Smooth muscle cell (in vitro differentiated cells): ENCODE data around the gene ADAMTS14. TPM values are rescaled to one million over a fixed set of nuclear protein-coding genes. Genes with fewer than 3 reads are reported as not detected.

Source experiments
- DNase-seq: peaks from one replicate; lab custom pipeline; 2025; ENCODE audit not compliant: unreplicated experiment; lab: John Stamatoyannopoulos, UW
- H2AFZ ChIP-seq: fragments of 200-600 bp; sonication (generic); 2 replicates; pipeline ENCODE4 v1.6.0; 2016; ENCODE audit warnings: antibody characterized with exemption, low read depth, mild to moderate bottlenecking
- H3F3A ChIP-seq: fragments of 200-600 bp; sonication (generic); 2 replicates; pipeline ENCODE4 v1.6.0; 2017; ENCODE audit warnings: antibody characterized with exemption, low read depth
- H3K27ac ChIP-seq: fragments of 200-600 bp; sonication (generic); 2 replicates; pipeline ENCODE4 v1.5.1; 2016; ENCODE audit warnings: low read depth, mild to moderate bottlenecking
- H3K27me3 ChIP-seq: fragments of 200-600 bp; sonication (generic); 2 replicates; pipeline ENCODE4 v1.6.1; 2016; ENCODE audit warnings: low read depth, mild to moderate bottlenecking
- H3K36me3 ChIP-seq: fragments of 200-600 bp; sonication (generic); 2 replicates; pipeline ENCODE4 v1.5.1; 2016; ENCODE audit warnings: low read depth
- H3K4me1 ChIP-seq: fragments of 200-600 bp; sonication (generic); 2 replicates; pipeline ENCODE4 v1.5.1; 2016; ENCODE audit warnings: low read depth
- H3K4me2 ChIP-seq: fragments of 200-600 bp; sonication (generic); 2 replicates; pipeline ENCODE4 v1.6.0; 2016; ENCODE audit warnings: mild to moderate bottlenecking
- H3K4me3 ChIP-seq: fragments of 200-600 bp; sonication (generic); 2 replicates; pipeline ENCODE4 v1.5.1; 2016; ENCODE audit warnings: mild to moderate bottlenecking
- H3K79me2 ChIP-seq: fragments of 200-600 bp; sonication (generic); 2 replicates; pipeline ENCODE4 v1.6.0; 2016; ENCODE audit warnings: low read depth, mild to moderate bottlenecking
- H3K9ac ChIP-seq: fragments of 200-600 bp; sonication (generic); 2 replicates; pipeline ENCODE4 v1.6.0; 2016; ENCODE audit warnings: low read depth
- H3K9me3 ChIP-seq: fragments of 200-600 bp; sonication (generic); replicated peaks from 2 replicates; pipeline ENCODE4 v1.5.1; 2016; ENCODE audit warnings: low read depth
- H4K20me1 ChIP-seq: fragments of 200-600 bp; sonication (generic); 2 replicates; pipeline ENCODE4 v1.6.0; 2016; ENCODE audit warnings: low read depth
- WGBS: methylation state at CpG from one replicate; pipeline ENCODE4 v1.1.7; 2016; ENCODE audit warnings: low lambda C conversion rate; 5-methylcytosine and 5-hydroxymethylcytosine counted together
- polyA plus RNA-seq: library from polyadenylated mRNA; unstranded; fragments of >200 nt; fragmentation: Nextera tagmentation; extraction: Ambion mirVana; gene quantifications from 2 replicates; pipeline ENCODE4 v1.2.1, GENCODE V29; 2016
- total RNA-seq: library from RNA; depleted of rRNA; stranded (reverse); fragments of >200 nt; gene quantifications from 2 replicates; pipeline ENCODE4 v1.2.3, GENCODE V29; 2014
- TF ChIP-seq, protein P1 (sequence below): fragments of 200-600 bp; sonication (generic); IDR thresholded peaks from 2 replicates; pipeline ENCODE4 v1.5.1; 2017; ENCODE audit warnings: borderline replicate concordance, mild to moderate bottlenecking, antibody characterized with exemption; ENCODE audit not compliant: insufficient read depth, poor library complexity, severe bottlenecking

Gene ADAMTS14
- total and polyA plus RNA-seq, 2 experiments from 2014 or later = 6.3 to 10.1 TPM

DNA sequence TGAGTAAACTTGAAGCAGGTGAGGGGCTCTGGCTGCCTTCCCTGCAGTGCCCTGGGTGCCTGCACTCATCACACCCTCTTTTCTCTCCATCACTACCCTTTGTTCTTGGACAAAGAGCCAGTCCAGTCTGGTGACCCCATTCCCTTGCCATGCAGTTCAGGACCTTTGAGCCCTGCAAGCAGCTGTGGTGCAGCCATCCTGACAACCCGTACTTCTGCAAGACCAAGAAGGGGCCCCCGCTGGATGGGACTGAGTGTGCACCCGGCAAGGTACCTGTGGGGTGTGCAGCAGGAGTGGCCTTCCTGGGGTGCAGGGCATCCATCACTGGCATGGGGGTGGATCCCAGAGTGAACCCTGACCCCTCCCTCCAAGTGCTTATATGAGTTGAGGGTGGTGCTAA lies 64.2 kb downstream of the ADAMTS14 start:
- no peak overlapping the region for H2AFZ ChIP-seq
- TF ChIP-seq, protein P1, sequence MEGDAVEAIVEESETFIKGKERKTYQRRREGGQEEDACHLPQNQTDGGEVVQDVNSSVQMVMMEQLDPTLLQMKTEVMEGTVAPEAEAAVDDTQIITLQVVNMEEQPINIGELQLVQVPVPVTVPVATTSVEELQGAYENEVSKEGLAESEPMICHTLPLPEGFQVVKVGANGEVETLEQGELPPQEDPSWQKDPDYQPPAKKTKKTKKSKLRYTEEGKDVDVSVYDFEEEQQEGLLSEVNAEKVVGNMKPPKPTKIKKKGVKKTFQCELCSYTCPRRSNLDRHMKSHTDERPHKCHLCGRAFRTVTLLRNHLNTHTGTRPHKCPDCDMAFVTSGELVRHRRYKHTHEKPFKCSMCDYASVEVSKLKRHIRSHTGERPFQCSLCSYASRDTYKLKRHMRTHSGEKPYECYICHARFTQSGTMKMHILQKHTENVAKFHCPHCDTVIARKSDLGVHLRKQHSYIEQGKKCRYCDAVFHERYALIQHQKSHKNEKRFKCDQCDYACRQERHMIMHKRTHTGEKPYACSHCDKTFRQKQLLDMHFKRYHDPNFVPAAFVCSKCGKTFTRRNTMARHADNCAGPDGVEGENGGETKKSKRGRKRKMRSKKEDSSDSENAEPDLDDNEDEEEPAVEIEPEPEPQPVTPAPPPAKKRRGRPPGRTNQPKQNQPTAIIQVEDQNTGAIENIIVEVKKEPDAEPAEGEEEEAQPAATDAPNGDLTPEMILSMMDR = no peak
- H3K4me2 ChIP-seq = no peak overlapping the region
- 98% methylated on average over 3 of the region's 3 CpGs for WGBS
- no peaks in the 10 kb centered on the region for H3K9me3 ChIP-seq
- no peak for DNase-seq
- H3K9ac ChIP-seq = no peak overlapping the region
- H3K27ac ChIP-seq = no peak overlapping the region
- no peaks in the 10 kb centered on the region for H3K36me3 ChIP-seq
- H3K4me1 ChIP-seq = no peaks in the 10 kb centered on the region
- H3K27me3 ChIP-seq = no peaks in the 10 kb centered on the region
- no peaks in the 10 kb centered on the region for H3K79me2 ChIP-seq
- no peaks in the 10 kb centered on the region for H4K20me1 ChIP-seq
- H3F3A ChIP-seq = no peaks in the 10 kb centered on the region
- no peak overlapping the region for H3K4me3 ChIP-seq

DNA sequence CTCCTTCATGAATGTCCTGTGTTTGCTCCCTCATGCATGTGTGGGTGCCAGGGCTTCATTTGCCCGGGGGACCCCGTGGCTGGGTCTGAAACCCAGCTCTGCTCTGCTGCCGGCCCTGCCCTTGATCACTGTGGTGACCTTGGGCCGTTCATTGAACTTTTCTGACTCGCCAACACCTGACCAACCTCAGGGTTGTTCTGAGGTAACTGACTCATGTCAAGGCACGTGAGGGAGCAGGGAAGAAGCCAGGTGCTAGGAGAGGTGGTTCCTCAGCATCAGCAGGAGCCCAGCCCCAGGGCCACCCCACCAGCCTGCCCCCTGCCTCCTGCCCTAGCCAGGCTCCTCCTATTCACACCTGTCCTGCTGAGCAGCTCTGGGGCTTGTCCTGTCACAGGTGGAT lies 64.9 kb downstream of the ADAMTS14 start:
- TF ChIP-seq, protein P1 = no peak
- Histone ChIP-seq H3K9ac (no peak overlapping the region), H3K4me3 (no peak overlapping the region), H2AFZ (no peak overlapping the region), H3K9me3 (no peaks in the 10 kb centered on the region), H3K36me3 (no peaks in the 10 kb centered on the region), H3K27ac (no peak overlapping the region), H3F3A (no peaks in the 10 kb centered on the region), H3K79me2 (no peaks in the 10 kb centered on the region), H4K20me1 (no peaks in the 10 kb centered on the region), H3K4me1 (no peaks in the 10 kb centered on the region), H3K4me2 (no peak overlapping the region), H3K27me3 (no peaks in the 10 kb centered on the region)
- WGBS = 89% methylated on average over 6 of the region's 6 CpGs
- no peak for DNase-seq

DNA sequence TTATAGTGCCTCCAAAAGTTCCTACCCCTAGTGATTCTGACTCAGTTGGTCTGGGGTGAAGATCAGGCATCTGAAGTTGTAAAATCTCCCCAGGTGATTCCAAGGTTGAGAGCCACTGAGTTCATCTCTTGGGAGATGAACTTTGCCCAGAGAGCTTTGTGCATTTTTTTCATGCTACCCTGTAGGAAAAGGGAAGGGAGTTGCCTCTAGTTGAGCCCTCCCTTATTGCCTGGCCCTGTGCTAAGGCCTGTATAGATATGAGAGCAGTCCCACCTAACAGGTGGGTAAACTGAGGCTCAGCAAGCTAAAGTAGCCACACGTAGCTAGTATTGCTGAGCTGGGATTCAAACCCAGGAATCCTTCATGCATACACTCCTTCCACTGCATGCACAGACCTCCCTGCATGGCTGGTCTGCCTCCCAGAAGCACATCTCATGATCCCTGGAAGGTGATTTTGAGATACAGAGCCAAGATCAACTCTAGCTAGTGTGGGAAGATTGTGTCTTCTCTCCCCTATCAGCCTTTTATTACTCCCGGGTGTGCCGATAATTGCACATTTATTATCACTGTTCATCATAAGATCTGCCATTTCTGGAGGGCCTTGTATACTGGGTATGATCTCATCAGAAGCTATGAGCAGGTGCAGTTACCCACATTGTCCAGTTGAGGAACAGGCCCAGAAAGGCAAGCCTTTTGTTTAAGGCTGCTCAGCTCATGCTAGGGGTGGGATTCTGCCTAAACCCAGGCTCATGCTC lies 65.9 kb downstream of the ADAMTS14 start:
- TF ChIP-seq, protein P1 = no peak
- no peaks in the 10 kb centered on the region for H3K36me3 ChIP-seq
- H3K27me3 ChIP-seq = no peaks in the 10 kb centered on the region
- H3F3A ChIP-seq = no peaks in the 10 kb centered on the region
- no peaks in the 10 kb centered on the region for H3K9me3 ChIP-seq
- 75% methylated on average over 3 of the region's 3 CpGs for WGBS
- H3K9ac ChIP-seq = no peak overlapping the region
- no peaks in the 10 kb centered on the region for H3K4me1 ChIP-seq
- no peaks in the 10 kb centered on the region for H3K79me2 ChIP-seq
- no peaks in the 10 kb centered on the region for H4K20me1 ChIP-seq
- no peak overlapping the region for H3K27ac ChIP-seq
- H3K4me2 ChIP-seq = no peak overlapping the region
- no peak overlapping the region for H2AFZ ChIP-seq
- DNase-seq = no peak
- no peak overlapping the region for H3K4me3 ChIP-seq

DNA sequence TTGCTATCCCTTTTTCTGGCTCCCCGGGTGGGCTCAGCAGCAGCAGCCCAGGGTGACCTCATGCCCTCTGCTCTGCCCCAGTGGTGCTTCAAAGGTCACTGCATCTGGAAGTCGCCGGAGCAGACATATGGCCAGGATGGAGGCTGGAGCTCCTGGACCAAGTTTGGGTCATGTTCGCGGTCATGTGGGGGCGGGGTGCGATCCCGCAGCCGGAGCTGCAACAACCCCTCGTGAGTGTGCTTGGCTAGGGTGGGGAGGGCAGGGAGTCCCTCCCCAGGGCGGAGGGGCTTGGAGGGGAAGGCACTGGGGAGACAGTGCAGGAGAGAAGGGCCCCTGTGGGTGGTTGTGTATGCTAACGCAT lies 66.4 kb downstream of the ADAMTS14 start:
- Histone ChIP-seq H2AFZ (no peak overlapping the region), H3K4me1 (no peaks in the 10 kb centered on the region), H3K4me3 (no peak overlapping the region), H3K27me3 (no peaks in the 10 kb centered on the region), H3K79me2 (no peaks in the 10 kb centered on the region), H3K27ac (no peak overlapping the region), H3K4me2 (no peak overlapping the region), H3K9me3 (no peaks in the 10 kb centered on the region), H4K20me1 (no peaks in the 10 kb centered on the region), H3K36me3 (no peaks in the 10 kb centered on the region), H3K9ac (no peak overlapping the region), H3F3A (no peaks in the 10 kb centered on the region)
- TF ChIP-seq, protein P1 = no peak
- no peak for DNase-seq
- 93% methylated on average over 12 of the region's 12 CpGs for WGBS
